Lower leg skin (tissue), 4 donors: ENCODE measurements around the gene GALNT18. TPM values are rescaled to one million over a fixed set of nuclear protein-coding genes. Genes with fewer than 3 reads are reported as not detected.

ENCODE experiments used
- DNase-seq, 2 donors: peaks; one replicate each; pipeline ENCODE4 v3.0.0-alpha.2; 2019; ENCODE audit warnings: low spot score in 2 of 2
- H3K4me3 ChIP-seq: fragments of 200-600 bp; sonication (generic); 2 replicates; pipeline ENCODE4 v1.5.1; 2017; ENCODE audit warnings: mild to moderate bottlenecking, low read depth; ENCODE audit not compliant: poor library complexity, severe bottlenecking
- POLR2A ChIP-seq, 2 donors: fragments of 450-650 bp; IDR thresholded peaks; one replicate each; pipeline ENCODE4 v1.6.1; 2016 to 2017; ENCODE audit warnings: antibody characterized with exemption in 2 of 2, mild to moderate bottlenecking in 1 of 2, moderate library complexity in 1 of 2
- WGBS, 2 donors: methylation state at CpG; one replicate each; pipeline ENCODE4 v1.1.5; 2018; 5-methylcytosine and 5-hydroxymethylcytosine counted together
- intact Hi-C: fragments of 100-400 bp; cut with DNase I; formaldehyde crosslinking; loops from one replicate; pipeline ENCODE4 v1.15.0; 2023; ENCODE audit warnings: low total_unique reads
- total RNA-seq, 4 donors: library from RNA; depleted of rRNA; stranded (reverse); fragments of >200 nt; gene quantifications; one replicate each; pipeline ENCODE4 v1.1.0, GENCODE V29; 2016
- TF ChIP-seq, protein P1 (sequence below), 3 donors: fragments of 450-650 bp; IDR thresholded peaks; one replicate each; pipeline ENCODE4 v1.5.1; 2016; ENCODE audit warnings: antibody characterized with exemption in 3 of 3, mild to moderate bottlenecking in 3 of 3, moderate library complexity in 2 of 3

The GALNT18 gene
- total RNA-seq, 4 donors from 2014 or later: 11.5 to 33.0 (median 17.7) TPM

DNA sequence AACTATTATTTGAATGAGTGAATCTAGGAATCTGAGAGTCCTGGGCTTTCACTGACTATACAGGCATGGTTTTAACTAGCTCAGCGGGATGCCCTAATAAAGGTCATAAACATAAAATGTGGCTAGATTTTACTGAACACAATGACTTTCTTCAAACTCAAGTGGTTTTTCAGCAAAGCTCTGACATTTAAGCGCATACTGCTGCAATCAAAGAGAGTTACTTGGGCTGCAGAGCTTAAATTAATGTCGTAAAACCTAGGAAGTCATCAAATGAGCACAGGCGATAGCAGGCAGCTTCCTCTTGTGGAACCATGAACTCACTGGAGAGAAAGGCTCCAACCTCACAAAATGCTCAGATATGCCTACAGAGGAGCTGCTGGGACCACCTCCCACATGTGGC lies 275.5 kb downstream of the GALNT18 start:
- TF ChIP-seq POLR2A (IDR thresholded peaks at IDR 0.05): no peak
- TF ChIP-seq, protein P1, sequence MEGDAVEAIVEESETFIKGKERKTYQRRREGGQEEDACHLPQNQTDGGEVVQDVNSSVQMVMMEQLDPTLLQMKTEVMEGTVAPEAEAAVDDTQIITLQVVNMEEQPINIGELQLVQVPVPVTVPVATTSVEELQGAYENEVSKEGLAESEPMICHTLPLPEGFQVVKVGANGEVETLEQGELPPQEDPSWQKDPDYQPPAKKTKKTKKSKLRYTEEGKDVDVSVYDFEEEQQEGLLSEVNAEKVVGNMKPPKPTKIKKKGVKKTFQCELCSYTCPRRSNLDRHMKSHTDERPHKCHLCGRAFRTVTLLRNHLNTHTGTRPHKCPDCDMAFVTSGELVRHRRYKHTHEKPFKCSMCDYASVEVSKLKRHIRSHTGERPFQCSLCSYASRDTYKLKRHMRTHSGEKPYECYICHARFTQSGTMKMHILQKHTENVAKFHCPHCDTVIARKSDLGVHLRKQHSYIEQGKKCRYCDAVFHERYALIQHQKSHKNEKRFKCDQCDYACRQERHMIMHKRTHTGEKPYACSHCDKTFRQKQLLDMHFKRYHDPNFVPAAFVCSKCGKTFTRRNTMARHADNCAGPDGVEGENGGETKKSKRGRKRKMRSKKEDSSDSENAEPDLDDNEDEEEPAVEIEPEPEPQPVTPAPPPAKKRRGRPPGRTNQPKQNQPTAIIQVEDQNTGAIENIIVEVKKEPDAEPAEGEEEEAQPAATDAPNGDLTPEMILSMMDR (IDR thresholded peaks at IDR 0.05): no peak
- 86 to 93% methylated on average over 4 of the region's 4 CpGs for WGBS, 2 donors
- DNase-seq: no peak
- no peak overlapping the region for H3K4me3 ChIP-seq
- intact Hi-C loops: no loop called here

DNA sequence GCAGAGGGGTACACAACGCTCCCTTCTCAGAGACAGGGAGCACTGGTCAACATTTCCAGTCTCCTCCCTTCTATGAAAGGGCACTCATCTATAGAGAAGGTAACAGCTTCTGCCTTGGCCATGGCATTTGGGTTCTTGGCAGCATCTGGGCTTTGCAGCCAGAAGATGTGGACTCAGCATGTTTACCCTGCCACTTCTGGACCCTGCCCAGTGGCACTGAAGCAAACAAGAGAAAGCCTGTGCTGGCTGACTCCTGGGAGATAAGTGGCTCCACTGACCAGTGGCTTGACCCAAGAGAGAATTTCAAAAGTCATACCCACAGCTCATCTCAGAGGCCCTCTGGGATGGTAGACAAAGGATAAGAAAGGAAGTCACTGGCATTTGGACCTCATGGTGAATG lies 276.7 kb downstream of the GALNT18 start:
- intact Hi-C loops: no loop called here
- no peak for DNase-seq
- WGBS, 2 donors: 94 to 100% methylated on average over 1 of the region's 1 CpG
- no peak overlapping the region for H3K4me3 ChIP-seq
- TF ChIP-seq, protein P1 (IDR thresholded peaks at IDR 0.05): no peak
- TF ChIP-seq POLR2A (IDR thresholded peaks at IDR 0.05): no peak

DNA sequence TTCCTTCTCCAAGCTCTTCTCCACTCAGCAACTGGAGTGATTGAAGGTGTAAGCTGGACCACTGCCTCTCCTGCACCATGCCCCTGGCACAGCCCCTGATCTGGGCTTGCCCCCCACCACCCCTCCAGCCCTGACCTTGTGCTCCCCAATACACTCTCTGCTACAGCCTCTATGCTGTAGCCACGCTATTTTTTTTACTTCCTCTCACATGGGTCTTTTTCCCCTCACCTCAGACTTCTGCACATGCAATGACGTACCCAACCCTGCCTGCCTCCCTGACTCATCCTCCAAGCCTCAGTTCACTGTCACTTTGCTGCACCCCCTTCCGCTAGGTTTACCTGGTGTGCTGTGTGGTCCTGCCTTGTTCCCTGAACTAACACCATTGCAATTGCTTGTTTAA lies 277.8 kb downstream of the GALNT18 start:
- no peak for DNase-seq
- TF ChIP-seq, protein P1 (IDR thresholded peaks at IDR 0.05): no peak
- TF ChIP-seq POLR2A (IDR thresholded peaks at IDR 0.05): no peak
- intact Hi-C loops: no loop called here
- H3K4me3 ChIP-seq: no peak overlapping the region
- 73 to 74% methylated on average over 3 of the region's 3 CpGs for WGBS, 2 donors

DNA sequence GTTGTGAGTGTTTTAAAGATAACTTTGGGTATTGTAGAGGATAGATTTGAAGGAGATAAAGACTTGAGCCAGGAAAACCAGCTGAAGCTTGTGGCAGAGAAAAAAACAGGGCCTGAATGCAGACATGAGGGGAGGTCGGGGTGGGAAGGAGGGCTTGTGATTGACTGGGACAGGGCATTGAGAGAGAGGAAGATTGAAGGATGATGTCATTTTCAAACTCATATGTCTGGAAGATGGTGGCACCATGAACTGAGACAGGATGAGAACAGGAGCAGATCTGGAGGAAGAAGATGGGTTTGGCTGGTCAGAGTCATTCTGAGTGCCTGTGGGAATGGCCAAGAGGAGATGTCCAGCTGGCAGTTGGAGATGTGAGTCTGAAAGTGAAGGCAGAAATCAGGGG lies 283.5 kb downstream of the GALNT18 start:
- H3K4me3 ChIP-seq: no peak overlapping the region
- no peak for DNase-seq
- WGBS, 2 donors: 88 to 91% methylated on average over 1 of the region's 1 CpG
- TF ChIP-seq, protein P1 (IDR thresholded peaks at IDR 0.05): no peak
- TF ChIP-seq POLR2A (IDR thresholded peaks at IDR 0.05): no peak
- intact Hi-C loops: no loop called here

DNA sequence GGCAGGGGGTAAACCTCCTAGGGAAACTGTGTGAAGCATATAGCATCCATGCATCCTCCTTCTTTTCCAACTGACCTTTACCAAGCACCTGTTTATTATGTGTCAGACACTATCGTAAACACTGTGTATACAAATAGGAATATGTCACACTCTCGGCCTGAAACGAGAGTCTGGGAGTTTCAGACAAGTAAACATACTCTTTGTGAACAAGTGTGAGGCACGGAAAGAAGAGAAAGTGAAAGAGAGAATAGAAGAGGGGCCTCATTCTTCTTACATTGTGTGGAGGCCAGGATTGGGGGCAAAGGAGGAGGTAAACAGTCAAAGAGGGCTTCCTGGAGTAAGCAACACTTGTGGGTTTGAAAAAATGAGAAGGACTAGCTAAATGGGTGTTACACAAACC lies 285.1 kb downstream of the GALNT18 start:
- 83 to 91% methylated on average over 4 of the region's 4 CpGs for whole genome bisulfite sequencing, 2 donors
- TF ChIP-seq POLR2A (IDR thresholded peaks at IDR 0.05): no peak
- TF ChIP-seq, protein P1 (IDR thresholded peaks at IDR 0.05): no peak
- intact Hi-C loops: no loop called here
- H3K4me3 ChIP-seq: no peak overlapping the region
- no peak for DNase-seq

DNA sequence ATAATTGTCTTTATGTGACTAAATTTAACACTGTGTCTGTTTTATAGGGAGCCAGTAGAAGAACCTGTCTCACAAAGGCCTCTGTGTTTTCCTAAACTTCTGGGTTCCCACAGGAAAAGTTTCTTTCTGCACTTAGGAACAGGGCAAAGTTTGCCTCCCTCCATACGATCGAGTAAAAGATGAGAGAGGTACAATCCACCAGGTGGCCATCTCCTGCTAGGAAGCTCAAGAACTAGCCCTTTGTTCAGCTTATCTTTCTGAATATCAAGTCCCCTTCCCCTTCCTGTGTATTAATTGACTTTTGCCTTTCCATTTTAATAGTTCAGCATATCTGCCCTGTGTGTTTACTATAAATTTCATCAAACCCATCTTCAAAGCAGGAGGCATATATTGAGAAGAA lies 286.8 kb downstream of the GALNT18 start:
- 84 to 100% methylated on average over 2 of the region's 2 CpGs for WGBS, 2 donors
- TF ChIP-seq, protein P1 (IDR thresholded peaks at IDR 0.05): no peak
- no peak for TF ChIP-seq POLR2A (IDR thresholded peaks at IDR 0.05)
- no peak for DNase-seq
- intact Hi-C loops: no loop called here
- no peak overlapping the region for H3K4me3 ChIP-seq
